ENCODE data around the gene NPHS1. TPM values are rescaled to one million over a fixed set of nuclear protein-coding genes. Genes with fewer than 3 reads are reported as not detected.

NPHS1 gene
- 0.86 TPM for polyA plus RNA-seq (2012; ENCODE audit: insufficient read depth, insufficient read length, low read depth)

- no peak for TF ChIP-seq CTCF (IDR thresholded peaks at IDR 0.05; ENCODE audit: low read depth, low read length)
- no peak within 1 kb of the TSS for H3K4me3 ChIP-seq (ENCODE audit: low read depth, low read length)
- no peaks in the 10 kb centered on the region for H3K4me1 ChIP-seq
- DNase-seq: no peak
- H3K36me3 ChIP-seq: no peaks in the 10 kb centered on the region
- H3K9me3 ChIP-seq: no peaks in the 10 kb centered on the region
- H3K27me3 ChIP-seq: no peaks in the 10 kb centered on the region
These were observed at the start of gene NPHS1 for GRCh38 chr19:35852029-35852780. Gene NPHS1, minus strand, starts transcription at chr19:35852504. Its CDS starts 667 bp downstream, at chr19:35851837.

DNA sequence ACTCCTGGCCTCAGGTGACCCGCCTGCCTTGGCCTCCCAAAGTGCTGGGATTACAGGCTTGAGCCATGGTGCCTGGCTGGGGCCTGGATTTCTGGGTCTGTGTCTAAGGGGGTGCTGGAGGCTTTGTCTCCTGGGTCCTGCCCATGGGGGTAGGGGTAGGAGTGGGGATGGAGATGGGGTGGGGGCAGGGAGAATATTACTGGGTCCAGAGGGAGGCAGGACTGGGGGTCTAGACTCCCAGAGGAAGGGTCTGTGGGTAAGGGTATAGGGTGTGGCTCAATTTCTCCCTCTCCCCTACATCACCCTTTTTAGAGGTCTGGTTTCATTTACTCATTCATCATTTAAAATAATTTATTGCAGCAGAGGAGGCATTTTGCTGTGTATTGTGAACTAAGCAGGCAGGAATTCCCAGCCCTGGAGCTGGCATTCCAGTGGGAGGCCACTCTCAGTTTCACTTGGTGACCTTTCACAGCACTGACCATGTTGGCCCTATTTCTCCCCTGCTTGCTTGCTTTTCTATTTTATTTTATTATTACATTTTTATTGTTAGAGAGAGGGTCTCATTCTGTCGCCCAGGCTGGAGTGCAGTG is 48.8 kb upstream of the NPHS1 start:
- Histone ChIP-seq H3K27me3 (no peaks in the 10 kb centered on the region), H3K36me3 (peaks cover 18% of the 10 kb centered on the region), H3K4me1 (peaks cover 8% of the 10 kb centered on the region), H3K4me3 (ENCODE audit: low read depth, low read length) (peak overlapping the region; percentile 78), H3K9me3 (no peaks in the 10 kb centered on the region)
- DNase-seq: no peak
- no peak for TF ChIP-seq CTCF (IDR thresholded peaks at IDR 0.05; ENCODE audit: low read depth, low read length)

- peak; percentile 86 for DNase-seq
- Histone ChIP-seq H3K9me3 (no peaks in the 10 kb centered on the region), H3K4me1 (peaks cover 8% of the 10 kb centered on the region), H3K36me3 (peaks cover 23% of the 10 kb centered on the region), H3K27me3 (no peaks in the 10 kb centered on the region), H3K4me3 (ENCODE audit: low read depth, low read length) (peak overlapping the region; percentile 78)
- no peak for TF ChIP-seq CTCF (IDR thresholded peaks at IDR 0.05; ENCODE audit: low read depth, low read length)
These were observed 47.4 kb upstream of the NPHS1 start for GRCh38 chr19:35899547-35900214.

GRCh38 chr19:35898499-35898809 is 46.1 kb upstream of the NPHS1 start:
- Histone ChIP-seq H3K27me3 (no peaks in the 10 kb centered on the region), H3K9me3 (no peaks in the 10 kb centered on the region), H3K36me3 (peaks cover 30% of the 10 kb centered on the region), H3K4me3 (ENCODE audit: low read depth, low read length) (no peak overlapping the region), H3K4me1 (peaks cover 8% of the 10 kb centered on the region)
- no peak for TF ChIP-seq CTCF (IDR thresholded peaks at IDR 0.05; ENCODE audit: low read depth, low read length)
- no peak for DNase-seq

GRCh38 chr19:35897706-35898451 is 45.6 kb upstream of the NPHS1 start:
- no peak overlapping the region for H3K4me3 ChIP-seq (ENCODE audit: low read depth, low read length)
- H3K9me3 ChIP-seq: no peaks in the 10 kb centered on the region
- no peaks in the 10 kb centered on the region for H3K27me3 ChIP-seq
- no peak for DNase-seq
- peaks cover 30% of the 10 kb centered on the region for H3K36me3 ChIP-seq
- TF ChIP-seq CTCF (IDR thresholded peaks at IDR 0.05; ENCODE audit: low read depth, low read length): no peak
- peaks cover 4% of the 10 kb centered on the region; the same call in 1 of the 2 replicates for H3K4me1 ChIP-seq

All from BE2C (cell line).